Small intestine (tissue), 16 donors: ENCODE results near the gene COL25A1. TPM values are rescaled to one million over a fixed set of nuclear protein-coding genes. Genes with fewer than 3 reads are reported as not detected.

Experiments
- DNase-seq, 2 donors: peaks; one replicate each; pipeline versions ENCODE4 v3.0.0 to v3.0.0-alpha.2; 2013
- FAIRE-seq: peaks from 2 replicates; lab custom pipeline; 2012; peaks lifted over from hg19 to GRCh38; lab: Jason Lieb, UNC
- H3K27ac ChIP-seq, 3 donors: one replicate each; pipeline ENCODE4 v1.5.1; 2013; ENCODE audit warnings: low read length in 2 of 3, mild to moderate bottlenecking in 2 of 3, control low read depth in 1 of 3, inconsistent platforms in 1 of 3, low read depth in 1 of 3, moderate library complexity in 1 of 3
- H3K27me3 ChIP-seq, 3 donors: one replicate each; pipeline ENCODE4 v1.6.1; 2013; ENCODE audit warnings: low read length in 3 of 3, inconsistent platforms in 1 of 3; ENCODE audit not compliant: control insufficient read depth in 3 of 3, insufficient read depth in 3 of 3
- H3K36me3 ChIP-seq, 3 donors: one replicate each; pipeline ENCODE4 v1.6.1; 2013; ENCODE audit warnings: low read length in 3 of 3, inconsistent platforms in 1 of 3, low read depth in 1 of 3, mild to moderate bottlenecking in 1 of 3, moderate library complexity in 1 of 3; ENCODE audit not compliant: control insufficient read depth in 3 of 3, insufficient read depth in 2 of 3
- H3K4me1 ChIP-seq, 3 donors: one replicate each; pipeline ENCODE4 v1.6.1; 2013; ENCODE audit warnings: low read length in 2 of 3, inconsistent platforms in 1 of 3, low read depth in 1 of 3, mild to moderate bottlenecking in 1 of 3, moderate library complexity in 1 of 3; ENCODE audit not compliant: control insufficient read depth in 3 of 3, insufficient read depth in 2 of 3
- H3K4me3 ChIP-seq, 3 donors: one replicate each; pipeline ENCODE4 v1.5.1; 2013; ENCODE audit warnings: low read length in 3 of 3, control low read depth in 1 of 3, inconsistent platforms in 1 of 3, low read depth in 1 of 3, mild to moderate bottlenecking in 1 of 3, moderate library complexity in 1 of 3
- H3K9me3 ChIP-seq, 2 donors: one replicate each; pipeline ENCODE4 v1.6.1; 2013; ENCODE audit warnings: low read depth in 1 of 2, low read length in 1 of 2; ENCODE audit not compliant: control insufficient read depth in 2 of 2, insufficient read depth in 1 of 2
- WGBS, 3 donors: extraction: QIAGEN DNeasy Blood & Tissue Kit; methylation state at CpG; one replicate each; pipeline ENCODE4 v1.1.7; 2013; 5-methylcytosine and 5-hydroxymethylcytosine counted together
- long read RNA-seq, 10 donors: transcript quantifications; one replicate each; lab custom pipeline, GENCODE V29; 2026
- polyA plus RNA-seq, 4 donors: library from polyadenylated mRNA; stranded (reverse) in 3 of 4; unstranded in 1 of 4; fragments of 200-250 nt in 3 of 4; fragments of 120-200 nt in 1 of 4; gene quantifications; one replicate each; pipeline versions ENCODE4 v1.2.1 to v1.2.3, GENCODE V29; 2013
- donor health status: healthy with polysubstance abuse.
- donor health status: control.
- donor health status: control.
- donor health status: Bipolar disorder and iron deficiency.
- donor health status: healthy.

The COL25A1 gene
- polyA plus RNA-seq = 1 to 10 TPM in 2 of 4 donors, under 1 TPM in 2; 0.24 to 6.2 (median 2.5) TPM
- long read RNA-seq, donor 1 = 0 reads
- long read RNA-seq, donor 2 = 0 reads
- long read RNA-seq, donor 3 = 0 reads
- long read RNA-seq, donor 4 = 0 reads
- long read RNA-seq, donor 5 = 0 reads
- long read RNA-seq, donor 6 = 0 reads
- long read RNA-seq, donor 7 = 0 reads
- long read RNA-seq, donor 8 = 0 reads
- long read RNA-seq, donor 9 = 0 reads
- long read RNA-seq, donor 10 = 0 reads

DNA sequence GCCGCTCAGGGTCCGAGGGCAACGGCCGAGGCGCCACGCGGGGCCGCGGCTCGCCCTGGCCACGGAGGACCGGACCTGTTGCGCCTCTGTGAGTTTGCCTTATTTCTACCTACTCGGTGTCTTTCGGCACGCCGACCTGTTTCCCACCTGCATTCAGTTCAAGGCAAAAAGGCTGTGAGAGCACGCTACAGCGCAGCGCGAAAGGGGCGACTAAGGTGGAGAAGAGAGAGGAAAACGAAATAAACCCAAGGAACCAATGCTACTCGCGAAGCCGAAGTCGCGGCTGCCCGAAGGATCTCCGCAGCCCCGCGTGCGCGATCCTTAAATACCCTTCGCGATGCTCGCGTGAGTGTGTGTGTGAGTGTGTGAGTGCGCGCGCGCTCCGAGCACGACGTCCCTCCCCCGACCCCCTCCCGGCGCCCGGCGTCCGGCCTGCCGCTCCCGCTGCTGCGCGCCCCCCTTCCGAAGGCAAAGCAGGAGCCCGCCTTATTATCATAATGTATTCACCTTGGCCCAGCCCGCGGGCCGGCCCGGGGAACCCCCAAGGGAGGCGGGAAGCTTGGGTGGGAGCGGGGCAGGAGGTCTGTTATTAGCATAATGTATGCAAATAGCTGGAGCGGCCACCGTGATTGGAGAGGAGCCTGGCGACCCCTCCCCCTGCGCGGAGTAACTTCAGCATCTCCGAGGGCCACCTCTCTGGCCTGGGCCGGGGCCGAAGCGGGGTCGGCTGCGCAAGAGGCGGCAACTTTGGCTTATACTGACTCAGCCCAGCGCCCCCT is at the start of gene COL25A1:
COL25A1 (minus strand) TSS at position 298 of the 779 bp plus-strand sequence.
- 1 to 3% (median 1%) methylated on average over 66 to 76 of the region's 76 CpGs for WGBS, 3 donors
- Histone ChIP-seq H3K4me3 (peak within 1 kb of the TSS; percentile 23 to 51 (median 40)), H3K27ac (no peak within 1 kb of the TSS), H3K9me3 (no peaks in the 10 kb centered on the region), H3K27me3 (peaks cover 0 to 38% (median 25%) of the 10 kb centered on the region in 3 donors), H3K36me3 (no peaks in the 10 kb centered on the region), H3K4me1 (peaks cover 0 to 6% (median 0%) of the 10 kb centered on the region in 3 donors)
- FAIRE-seq (no peak), DNase-seq (peak in 1 of 2 donors; percentile 61)

DNA sequence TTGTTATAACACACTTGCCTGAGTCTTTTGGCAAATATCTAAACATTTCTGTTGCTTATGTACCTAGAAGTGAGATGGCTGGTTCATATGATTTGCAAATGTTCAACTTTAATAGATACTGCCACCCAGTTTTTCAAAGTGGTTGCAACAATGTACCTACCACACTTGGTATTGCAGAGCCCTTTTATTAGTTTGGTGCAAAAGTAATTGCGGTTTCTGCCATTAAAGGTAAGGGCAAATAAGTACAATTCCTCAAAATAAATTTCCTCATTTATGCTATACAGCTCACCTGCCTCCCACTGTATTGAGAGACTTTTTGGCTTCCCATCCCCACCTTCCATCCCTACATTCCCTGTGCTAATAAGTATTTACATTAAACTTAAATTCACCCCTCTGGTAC is 47.7 kb upstream of the COL25A1 start:
- WGBS, 3 donors = 82 to 95% (median 94%) methylated on average over 1 of the region's 1 CpG
- no peak for FAIRE-seq

DNA sequence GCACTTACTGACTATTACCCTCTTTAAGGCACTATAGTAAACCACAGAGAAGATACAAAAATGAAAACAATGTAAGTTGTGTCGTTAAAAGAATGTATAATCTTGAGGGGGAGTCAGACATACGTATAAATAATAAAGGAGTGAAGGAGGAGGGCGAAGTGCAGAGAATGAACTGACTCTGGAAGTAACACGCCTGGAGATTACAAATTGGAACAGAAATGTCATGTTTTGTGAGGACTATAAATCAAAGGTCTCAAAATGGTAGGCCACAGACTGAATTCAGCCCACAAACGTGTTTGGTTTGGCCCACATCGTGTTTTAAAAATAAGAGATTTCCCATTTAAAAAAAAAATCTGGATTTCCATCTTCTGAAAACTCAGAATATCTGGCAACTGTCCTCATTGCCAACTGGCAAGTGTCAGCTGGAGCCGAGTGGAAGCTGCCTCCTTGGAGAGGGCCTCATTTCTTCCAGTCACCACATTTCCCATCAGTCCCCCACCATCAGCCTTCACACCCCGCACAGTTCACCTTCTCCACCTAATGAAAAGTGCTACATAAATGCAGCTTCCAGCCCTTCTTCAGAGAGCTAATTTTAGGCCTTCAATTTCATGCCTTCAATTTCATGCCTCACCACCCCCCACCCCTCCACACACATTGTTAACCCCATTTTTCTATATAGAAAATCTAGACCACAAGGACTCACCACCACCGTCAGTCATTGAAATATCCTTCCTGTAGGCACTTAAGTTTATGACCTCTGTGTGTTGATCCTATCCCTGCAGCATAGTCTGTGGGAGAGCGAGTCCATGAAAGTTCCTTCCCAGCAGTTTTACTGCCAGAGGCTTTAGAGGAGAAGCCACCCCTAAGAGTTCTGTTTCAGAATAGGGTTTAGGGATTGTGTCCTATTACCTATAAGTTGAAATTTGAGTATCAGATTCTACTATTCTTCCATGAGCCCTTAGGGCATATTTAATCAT is 32.0 kb upstream of the COL25A1 start:
- Histone ChIP-seq H3K36me3 (no peaks in the 10 kb centered on the region), H3K9me3 (no peaks in the 10 kb centered on the region), H3K27ac (no peak overlapping the region), H3K27me3 (no peaks in the 10 kb centered on the region), H3K4me1 (no peaks in the 10 kb centered on the region), H3K4me3 (no peak overlapping the region)
- WGBS, 3 donors = 61 to 70% (median 67%) methylated on average over 10 of the region's 10 CpGs
- DNase-seq = no peak
- FAIRE-seq = no peak

More for the DNA sequence above, 47.7 kb upstream of the COL25A1 start:
- DNase-seq = no peak
- Histone ChIP-seq H3K4me1 (no peaks in the 10 kb centered on the region), H3K27ac (no peak overlapping the region), H3K4me3 (no peak overlapping the region), H3K9me3 (peaks cover 0 to 6% of the 10 kb centered on the region in 2 donors), H3K36me3 (no peaks in the 10 kb centered on the region), H3K27me3 (peaks cover 0 to 2% (median 0%) of the 10 kb centered on the region in 3 donors)

DNA sequence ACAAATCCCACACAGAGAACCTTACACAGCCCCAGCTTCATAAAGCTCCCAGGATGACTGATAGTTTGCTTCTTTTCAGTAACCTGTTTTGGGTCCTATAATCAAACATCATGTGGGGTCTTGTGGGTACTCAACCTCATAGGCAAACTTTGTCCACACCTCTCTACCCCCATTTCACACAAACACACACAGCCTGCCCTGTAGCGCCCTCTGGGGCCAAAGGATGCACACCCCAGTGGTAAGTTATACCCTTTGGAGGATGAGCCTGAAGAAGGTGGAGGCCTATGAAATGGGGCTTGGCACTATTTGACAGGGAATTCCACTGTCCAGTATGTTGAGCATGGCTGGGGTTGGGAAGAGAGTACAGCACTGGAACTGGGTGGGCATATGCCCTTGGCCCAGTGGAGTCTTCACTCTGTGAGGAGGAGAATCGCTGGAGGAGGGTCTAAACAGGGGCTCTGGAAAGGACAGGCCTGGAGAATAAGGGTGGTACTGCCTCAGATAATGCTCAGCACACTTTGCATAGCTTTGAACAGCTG is 30.5 kb upstream of the COL25A1 start:
- Histone ChIP-seq H3K36me3 (no peaks in the 10 kb centered on the region), H3K27ac (no peak overlapping the region), H3K27me3 (no peaks in the 10 kb centered on the region), H3K4me1 (no peaks in the 10 kb centered on the region), H3K4me3 (no peak overlapping the region), H3K9me3 (no peaks in the 10 kb centered on the region)
- FAIRE-seq = no peak
- 81 to 88% (median 82%) methylated on average over 2 of the region's 2 CpGs for WGBS, 3 donors
- no peak for DNase-seq

DNA sequence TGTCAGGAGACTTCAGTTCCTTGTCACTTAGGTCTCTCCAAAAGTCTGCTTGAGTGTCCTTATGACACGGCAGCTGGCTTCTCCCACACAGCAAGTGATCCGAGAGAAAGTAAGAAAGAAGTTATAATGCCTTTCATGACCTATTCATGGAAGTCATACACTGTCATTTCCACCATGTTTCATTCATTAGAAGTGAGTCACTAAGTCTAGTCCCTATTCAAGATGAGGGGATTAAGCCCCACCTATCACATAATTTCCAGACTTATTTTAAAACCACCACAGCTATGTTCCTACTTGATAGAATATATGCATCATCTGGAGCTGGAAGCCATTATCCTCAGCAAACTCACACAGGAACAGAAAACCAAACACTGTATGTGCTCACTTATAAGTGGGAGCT is 25.2 kb upstream of the COL25A1 start:
- Histone ChIP-seq H3K36me3 (no peaks in the 10 kb centered on the region), H3K27ac (no peak overlapping the region), H3K4me1 (no peaks in the 10 kb centered on the region), H3K27me3 (no peaks in the 10 kb centered on the region), H3K9me3 (peaks cover 0 to 8% of the 10 kb centered on the region in 2 donors), H3K4me3 (no peak overlapping the region)
- 94 to 100% (median 94%) methylated on average over 2 of the region's 2 CpGs for WGBS, 3 donors
- DNase-seq (no peak), FAIRE-seq (no peak)

DNA sequence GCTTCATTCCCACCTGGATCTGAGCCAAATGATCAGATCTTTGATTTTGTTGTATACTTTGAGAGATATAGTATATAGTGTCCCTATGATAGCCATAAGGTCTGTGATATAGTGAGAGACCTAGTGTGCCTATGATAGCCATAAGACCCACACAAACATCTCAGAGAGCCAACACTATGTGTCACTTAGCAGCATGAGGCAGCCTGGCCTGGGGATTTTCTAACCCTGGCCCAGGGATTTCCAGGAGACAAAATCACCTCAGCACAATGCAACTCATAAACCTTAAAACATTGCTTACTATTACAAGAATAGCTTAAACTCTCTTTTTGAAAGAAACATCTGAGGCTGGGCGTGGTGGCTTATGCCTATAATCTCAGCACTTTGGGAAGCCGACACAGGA is 23.2 kb upstream of the COL25A1 start:
- no peaks in the 10 kb centered on the region for H3K4me1 ChIP-seq
- H3K4me3 ChIP-seq = no peak overlapping the region
- FAIRE-seq (no peak), DNase-seq (no peak)
- no peaks in the 10 kb centered on the region for H3K27me3 ChIP-seq
- no peaks in the 10 kb centered on the region for H3K36me3 ChIP-seq
- H3K27ac ChIP-seq = no peak overlapping the region
- H3K9me3 ChIP-seq = peaks cover 0 to 13% of the 10 kb centered on the region in 2 donors
- WGBS, 3 donors = 78 to 92% (median 82%) methylated on average over 2 of the region's 2 CpGs

DNA sequence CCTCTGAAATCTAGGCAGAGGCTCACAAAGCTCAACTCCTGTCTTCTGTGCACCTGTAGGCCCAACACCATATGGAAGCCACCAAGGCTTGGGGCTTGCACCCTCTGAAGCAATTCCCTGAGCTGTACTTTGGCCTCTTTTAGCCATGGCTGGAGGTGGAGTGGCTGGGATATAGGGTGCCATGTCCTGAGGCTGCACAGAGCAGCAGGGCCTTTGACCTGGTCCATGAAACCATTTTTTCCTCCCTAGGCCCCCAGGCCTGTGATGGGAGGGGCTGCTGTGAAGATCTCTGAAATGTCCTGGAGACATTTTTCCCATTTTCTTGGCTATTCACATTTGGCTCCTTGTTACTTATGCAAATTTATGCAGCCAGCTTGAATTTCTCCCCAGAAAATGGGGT is 20.9 kb upstream of the COL25A1 start:
- Histone ChIP-seq H3K9me3 (peaks cover 0 to 13% of the 10 kb centered on the region in 2 donors), H3K4me3 (no peak overlapping the region), H3K27me3 (no peaks in the 10 kb centered on the region), H3K4me1 (no peaks in the 10 kb centered on the region), H3K27ac (no peak overlapping the region), H3K36me3 (no peaks in the 10 kb centered on the region)
- no peak for DNase-seq
- FAIRE-seq = no peak

DNA sequence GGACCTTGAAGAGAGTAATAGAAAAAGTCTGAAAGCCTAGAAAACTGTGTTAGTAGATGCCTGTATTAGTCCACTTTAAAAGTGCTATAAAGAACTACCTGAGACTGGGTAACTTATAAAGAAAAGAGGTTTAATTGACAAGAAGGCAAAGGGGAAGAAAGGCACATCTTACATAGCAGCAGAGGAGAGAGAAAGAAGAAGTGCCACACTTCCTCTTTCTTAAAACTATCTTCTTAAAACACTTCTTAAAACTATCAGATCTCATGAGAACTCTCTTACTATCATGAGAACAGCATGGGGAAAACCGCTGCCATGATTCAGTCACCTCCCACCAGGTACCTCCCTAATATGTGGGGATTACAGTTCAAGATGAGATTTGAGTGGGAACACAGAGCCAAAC is 18.8 kb upstream of the COL25A1 start:
- Histone ChIP-seq H3K36me3 (no peaks in the 10 kb centered on the region), H3K9me3 (peaks cover 0 to 15% of the 10 kb centered on the region in 2 donors), H3K4me3 (no peak overlapping the region), H3K27ac (no peak overlapping the region), H3K4me1 (no peaks in the 10 kb centered on the region), H3K27me3 (no peaks in the 10 kb centered on the region)
- WGBS, 3 donors = 76 to 89% (median 76%) methylated on average over 1 of the region's 1 CpG
- FAIRE-seq (no peak), DNase-seq (no peak)
